IPS-18a (cell line): ENCODE data around the gene EIF2B2.

Experiments used
- H3K27ac ChIP-seq: one replicate; pipeline ENCODE4 v1.5.1; 2013; ENCODE audit warnings: low read length
- H3K27me3 ChIP-seq: one replicate; pipeline ENCODE4 v1.6.1; 2013; ENCODE audit warnings: mild to moderate bottlenecking, low read length; ENCODE audit not compliant: control insufficient read depth, insufficient read depth
- H3K36me3 ChIP-seq: one replicate; pipeline ENCODE4 v1.6.1; 2013; ENCODE audit warnings: low read depth, low read length; ENCODE audit not compliant: control insufficient read depth
- H3K4me1 ChIP-seq: one replicate; pipeline ENCODE4 v1.6.1; 2013; ENCODE audit warnings: low read depth, low read length; ENCODE audit not compliant: control insufficient read depth
- H3K4me3 ChIP-seq: one replicate; pipeline ENCODE4 v1.5.1; 2013; ENCODE audit warnings: low read length
- H3K9ac ChIP-seq: one replicate; pipeline ENCODE4 v1.6.1; 2013; ENCODE audit warnings: mild to moderate bottlenecking, low read length, moderate library complexity
- H3K9me3 ChIP-seq: one replicate; pipeline ENCODE4 v1.6.1; 2013; ENCODE audit warnings: low read depth, low read length; ENCODE audit not compliant: control insufficient read depth

Gene EIF2B2

DNA sequence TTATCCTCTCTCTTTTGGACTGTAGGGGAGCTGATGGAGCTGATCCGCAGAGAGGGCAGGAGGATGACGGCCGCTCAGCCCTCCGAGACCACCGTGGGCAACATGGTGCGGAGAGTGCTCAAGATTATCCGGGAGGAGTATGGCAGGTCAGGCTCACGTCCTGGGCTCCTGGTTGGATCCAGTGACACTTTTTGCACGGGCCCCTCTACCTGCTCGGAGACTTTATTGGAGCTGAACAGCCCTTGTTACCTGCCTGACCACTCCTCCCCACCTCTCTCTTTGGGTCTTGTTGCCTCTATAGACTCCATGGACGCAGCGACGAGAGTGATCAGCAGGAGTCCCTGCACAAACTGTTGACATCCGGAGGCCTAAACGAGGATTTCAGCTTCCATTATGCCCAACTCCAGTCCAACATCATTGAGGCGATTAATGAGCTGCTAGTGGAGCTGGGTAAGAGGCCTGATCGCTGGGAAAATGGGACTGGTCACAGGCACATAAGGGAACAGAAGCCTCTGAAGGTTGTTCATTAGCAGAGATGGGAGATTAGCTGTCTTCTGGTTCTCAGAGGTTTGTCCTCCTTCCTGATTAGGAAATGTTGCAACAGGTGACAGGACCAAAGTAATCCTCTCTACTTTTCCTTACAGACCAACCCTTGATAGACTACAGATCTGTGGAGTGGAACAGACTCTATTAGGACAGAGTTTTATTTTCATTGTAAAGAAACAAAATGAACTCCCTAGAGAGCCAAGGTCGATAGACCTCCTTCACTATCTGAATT is 718 bp downstream of the EIF2B2 start:
- Histone ChIP-seq H3K36me3 (peaks cover 34% of the 10 kb centered on the region), H3K9ac (peak overlapping the region; percentile 63), H3K27me3 (no peaks in the 10 kb centered on the region), H3K4me1 (peaks cover 5% of the 10 kb centered on the region), H3K4me3 (peak overlapping the region; percentile 79), H3K9me3 (no peaks in the 10 kb centered on the region), H3K27ac (no peak overlapping the region)

DNA sequence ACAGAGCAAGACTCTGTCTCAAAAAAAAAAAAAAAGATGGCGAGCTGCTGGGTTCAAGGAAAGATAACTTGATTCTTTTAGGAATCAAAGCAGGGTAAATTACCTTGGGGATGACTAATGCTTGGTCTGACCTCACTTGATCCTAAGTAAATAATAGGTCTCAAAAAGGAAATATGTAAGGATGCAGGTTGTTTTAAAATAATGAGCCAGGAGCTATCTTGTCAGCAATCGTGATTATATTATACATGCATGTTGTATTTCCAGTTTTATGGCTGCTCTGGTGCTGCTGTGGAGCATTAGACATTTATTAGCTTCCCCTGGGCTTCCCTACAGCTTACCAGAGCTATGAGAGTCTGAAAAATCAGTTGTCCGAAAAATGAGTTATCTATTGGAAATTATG is 2.6 kb downstream of the EIF2B2 start:
- H3K9me3 ChIP-seq: no peaks in the 10 kb centered on the region
- peaks cover 53% of the 10 kb centered on the region for H3K36me3 ChIP-seq
- H3K4me3 ChIP-seq: no peak overlapping the region

DNA sequence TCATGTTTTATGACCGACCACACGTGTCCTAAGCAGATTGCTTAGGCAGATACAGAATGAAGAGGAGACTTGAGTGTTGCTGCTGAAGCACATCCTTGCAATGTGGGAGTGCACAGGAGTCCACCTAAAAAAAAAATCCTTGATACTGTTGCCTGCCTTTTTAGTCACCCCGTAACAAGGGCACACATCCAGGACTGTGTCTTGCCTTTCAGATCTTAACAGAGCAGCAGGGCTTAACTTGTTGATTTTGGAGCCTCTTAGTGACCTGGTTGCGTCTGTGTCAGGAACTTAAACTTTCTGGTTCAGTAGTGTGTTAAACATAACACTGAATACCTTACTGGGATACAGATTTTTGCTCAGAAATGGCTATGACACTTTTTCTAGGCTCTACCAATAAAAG is 6.5 kb downstream of the EIF2B2 start:
- H3K27ac ChIP-seq: no peak overlapping the region
- no peak overlapping the region for H3K4me3 ChIP-seq
- H3K27me3 ChIP-seq: no peaks in the 10 kb centered on the region
- H3K4me1 ChIP-seq: no peaks in the 10 kb centered on the region
- H3K9me3 ChIP-seq: no peaks in the 10 kb centered on the region
- H3K9ac ChIP-seq: no peak overlapping the region
- peaks cover 67% of the 10 kb centered on the region for H3K36me3 ChIP-seq

More for the DNA sequence above, 2.6 kb downstream of the EIF2B2 start:
- H3K27ac ChIP-seq: no peak overlapping the region
- no peaks in the 10 kb centered on the region for H3K27me3 ChIP-seq
- no peak overlapping the region for H3K9ac ChIP-seq
- peaks cover 5% of the 10 kb centered on the region for H3K4me1 ChIP-seq

DNA sequence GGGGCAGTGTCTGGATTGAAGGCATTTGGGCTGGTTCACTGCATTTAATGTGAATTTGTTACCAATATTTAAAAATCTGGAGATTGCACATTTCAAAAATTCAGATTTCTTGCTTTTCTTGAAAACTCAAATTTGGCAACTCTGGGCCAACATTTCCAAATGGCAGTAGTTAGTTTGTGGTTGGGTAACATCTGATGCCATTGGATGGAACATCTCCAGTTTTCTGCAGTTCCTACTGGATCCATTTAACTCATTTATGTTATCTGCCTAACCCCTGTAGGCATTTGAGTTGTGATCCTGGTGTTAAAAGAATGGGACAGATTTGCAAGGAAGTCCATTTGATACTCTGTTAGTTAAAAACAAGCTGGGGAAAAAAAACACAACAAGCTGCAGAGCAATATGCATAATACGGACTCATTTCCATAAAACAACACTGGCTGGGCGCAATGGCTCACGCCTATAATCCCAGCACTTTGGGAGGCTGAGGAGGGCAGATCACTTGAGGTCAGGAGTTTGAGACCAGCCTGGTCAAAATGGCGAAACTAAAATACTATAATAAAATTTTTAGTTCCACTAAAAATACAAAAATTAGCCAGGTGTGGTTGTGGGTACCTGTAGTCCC is 7.9 kb downstream of the EIF2B2 start:
- Histone ChIP-seq H3K9ac (no peak overlapping the region), H3K27ac (no peak overlapping the region), H3K4me1 (no peaks in the 10 kb centered on the region), H3K36me3 (peaks cover 72% of the 10 kb centered on the region), H3K4me3 (no peak overlapping the region), H3K27me3 (no peaks in the 10 kb centered on the region), H3K9me3 (no peaks in the 10 kb centered on the region)

DNA sequence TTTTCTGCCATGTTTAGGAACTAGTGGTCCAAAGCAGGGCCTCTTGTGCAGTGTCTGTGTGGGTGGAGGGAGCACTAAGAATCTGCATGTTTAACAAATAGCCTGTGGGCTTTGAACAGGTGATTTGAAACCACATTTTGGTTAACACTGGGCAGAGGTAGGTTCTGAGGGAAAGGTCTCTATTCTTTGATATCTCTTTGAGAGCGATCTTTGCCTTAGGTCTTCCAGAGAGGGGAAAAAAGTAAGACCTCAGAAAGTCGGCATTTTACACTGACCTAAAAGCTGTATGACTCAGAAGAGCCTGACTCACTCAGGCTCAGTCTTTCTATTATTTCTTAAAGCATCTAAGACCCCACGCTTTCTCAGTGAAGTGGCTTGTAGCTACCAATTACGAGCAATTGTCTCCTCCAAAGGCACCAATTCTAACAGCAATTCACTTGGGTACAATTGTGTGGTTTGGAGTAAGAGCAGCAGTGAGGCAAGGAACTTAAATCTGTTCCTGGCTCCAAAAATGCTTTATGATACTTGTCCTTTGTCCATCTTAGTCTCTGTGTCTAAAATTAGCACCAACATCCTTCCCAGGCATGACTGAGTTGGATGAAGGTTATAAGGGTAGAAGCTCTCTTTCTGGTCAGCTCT is 8.8 kb downstream of the EIF2B2 start:
- Histone ChIP-seq H3K27ac (no peak overlapping the region), H3K4me1 (no peaks in the 10 kb centered on the region), H3K9ac (no peak overlapping the region), H3K36me3 (peaks cover 72% of the 10 kb centered on the region), H3K4me3 (no peak overlapping the region), H3K9me3 (no peaks in the 10 kb centered on the region), H3K27me3 (no peaks in the 10 kb centered on the region)

DNA sequence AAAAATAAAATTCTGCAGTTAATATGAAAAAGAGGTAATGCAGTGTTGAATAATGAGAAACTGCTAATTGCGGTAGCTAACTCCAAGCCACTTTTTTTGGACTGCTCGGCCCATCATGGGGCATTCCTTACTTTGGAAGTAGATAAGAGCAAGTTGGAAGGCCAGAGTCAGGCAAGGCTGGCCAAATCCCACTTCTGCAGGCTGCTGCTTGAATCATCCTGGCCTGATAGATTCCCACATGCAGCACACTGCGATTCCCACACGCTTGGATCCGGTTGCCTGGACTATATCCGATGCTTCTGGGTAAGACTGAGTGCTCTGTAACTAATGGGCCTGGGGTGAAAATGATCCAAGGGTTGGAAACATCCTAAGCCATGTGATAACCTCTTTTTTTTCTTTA is 10.6 kb downstream of the EIF2B2 start:
- Histone ChIP-seq H3K27ac (no peak overlapping the region), H3K4me3 (no peak overlapping the region), H3K4me1 (no peaks in the 10 kb centered on the region), H3K9ac (no peak overlapping the region), H3K9me3 (no peaks in the 10 kb centered on the region), H3K27me3 (no peaks in the 10 kb centered on the region), H3K36me3 (peaks cover 63% of the 10 kb centered on the region)

DNA sequence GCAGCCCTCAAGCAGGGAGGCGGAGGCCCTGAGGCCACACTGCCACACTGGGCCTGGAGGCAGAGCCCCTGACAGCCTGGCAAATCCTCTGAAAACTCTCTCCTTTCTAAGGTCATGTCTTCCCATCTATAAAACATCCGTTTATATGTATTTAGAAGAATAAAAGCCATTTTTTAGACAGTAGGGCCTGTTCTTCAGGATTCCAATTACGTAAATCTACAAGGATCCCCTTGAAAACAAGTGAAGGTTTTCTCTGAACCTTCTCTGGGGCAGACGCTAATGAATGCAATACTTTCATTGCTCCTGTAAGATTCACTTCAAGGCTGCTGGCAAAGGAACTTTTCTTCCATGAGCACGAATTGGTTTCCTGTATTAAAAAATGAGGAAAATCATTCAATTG is 12.8 kb downstream of the EIF2B2 start:
- H3K4me3 ChIP-seq: no peak overlapping the region
- peaks cover 49% of the 10 kb centered on the region for H3K36me3 ChIP-seq
- no peaks in the 10 kb centered on the region for H3K27me3 ChIP-seq
- H3K9me3 ChIP-seq: no peaks in the 10 kb centered on the region
- no peak overlapping the region for H3K9ac ChIP-seq
- no peak overlapping the region for H3K27ac ChIP-seq
- H3K4me1 ChIP-seq: no peaks in the 10 kb centered on the region

DNA sequence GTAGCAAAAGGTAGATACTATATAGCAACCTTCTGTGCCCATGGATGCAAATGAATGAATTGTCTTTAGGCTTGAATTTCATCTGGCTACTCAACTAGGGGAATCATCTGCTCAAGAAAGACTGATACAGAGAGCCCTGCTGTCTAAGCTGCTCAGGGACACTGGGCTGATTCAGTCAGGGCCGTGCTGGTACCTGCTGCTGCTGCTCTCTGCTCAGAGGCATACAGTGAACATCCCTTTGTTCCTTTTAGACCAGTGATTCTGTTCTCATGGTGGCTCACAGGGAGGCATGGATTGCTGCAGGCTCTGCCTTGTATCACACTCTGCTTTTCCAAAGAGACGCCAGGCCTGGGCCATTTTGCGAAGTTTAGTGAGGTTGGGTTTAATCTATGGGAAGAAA is 14.1 kb downstream of the EIF2B2 start:
- Histone ChIP-seq H3K27ac (no peak overlapping the region), H3K4me1 (no peaks in the 10 kb centered on the region), H3K9me3 (no peaks in the 10 kb centered on the region), H3K9ac (no peak overlapping the region), H3K36me3 (peaks cover 51% of the 10 kb centered on the region), H3K27me3 (no peaks in the 10 kb centered on the region), H3K4me3 (no peak overlapping the region)

DNA sequence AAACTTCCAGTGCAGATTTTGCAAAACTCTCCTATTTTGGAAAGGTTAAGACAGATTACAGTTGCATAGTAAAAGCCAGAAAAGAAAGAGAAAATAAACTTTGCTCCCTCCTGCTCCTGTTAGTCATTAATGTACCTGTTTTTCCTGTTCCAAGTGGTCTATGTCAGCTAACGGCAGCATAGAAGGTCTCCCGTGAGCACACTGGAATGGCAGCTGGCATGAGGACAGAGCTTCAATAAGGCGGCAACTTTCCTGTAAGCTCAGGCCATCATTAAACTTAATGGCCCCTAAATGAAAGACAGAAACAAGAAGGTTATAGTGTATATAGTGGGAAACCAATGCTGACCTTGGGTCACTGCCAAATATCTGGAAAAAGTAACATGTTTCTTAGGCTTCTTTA is 16.0 kb downstream of the EIF2B2 start:
- Histone ChIP-seq H3K27me3 (no peaks in the 10 kb centered on the region), H3K9ac (no peak overlapping the region), H3K4me1 (no peaks in the 10 kb centered on the region), H3K27ac (no peak overlapping the region), H3K4me3 (no peak overlapping the region), H3K36me3 (peaks cover 50% of the 10 kb centered on the region), H3K9me3 (no peaks in the 10 kb centered on the region)

DNA sequence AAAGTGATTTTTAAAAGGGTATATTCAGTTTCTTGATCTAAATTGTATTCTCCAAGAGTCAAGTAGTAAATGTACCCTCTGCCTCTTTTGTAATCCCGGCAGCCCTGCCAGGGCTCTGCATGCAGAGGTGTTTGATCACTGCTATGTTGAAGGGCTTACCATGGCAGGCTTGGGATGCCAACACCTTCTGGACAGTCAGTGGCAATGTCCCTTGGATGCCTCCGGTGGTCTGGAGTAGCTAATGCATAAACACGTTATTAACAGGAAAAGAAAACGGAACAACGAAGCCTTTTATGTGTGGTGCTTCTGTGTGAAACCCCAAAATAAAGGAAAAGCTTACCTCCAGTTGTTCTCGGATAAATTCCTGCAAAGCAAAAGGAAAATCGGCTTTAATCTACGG is 19.9 kb downstream of the EIF2B2 start:
- peaks cover 30% of the 10 kb centered on the region for H3K36me3 ChIP-seq

DNA sequence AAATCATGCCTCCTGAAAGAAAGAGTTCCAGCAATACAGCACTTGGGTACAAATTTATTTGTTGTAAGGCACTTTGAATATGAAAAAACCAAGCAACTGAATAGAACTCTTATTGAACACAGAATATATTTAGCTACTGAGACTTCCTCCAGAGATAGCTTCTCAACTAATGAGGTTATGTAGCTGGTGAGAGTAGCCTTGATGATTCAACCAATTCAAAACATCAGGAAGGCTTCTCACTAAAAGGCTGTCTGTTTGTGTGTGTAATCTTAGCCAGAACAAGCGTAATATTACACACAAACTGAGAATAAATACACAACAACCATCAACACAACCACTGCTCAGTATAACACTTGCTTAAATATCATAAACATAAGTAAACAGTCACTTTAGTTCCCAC is 20.4 kb downstream of the EIF2B2 start:
- H3K27me3 ChIP-seq: no peaks in the 10 kb centered on the region
- H3K9me3 ChIP-seq: no peaks in the 10 kb centered on the region
- no peaks in the 10 kb centered on the region for H3K4me1 ChIP-seq
- H3K27ac ChIP-seq: no peak overlapping the region
- peaks cover 30% of the 10 kb centered on the region for H3K36me3 ChIP-seq
- no peak overlapping the region for H3K4me3 ChIP-seq
- H3K9ac ChIP-seq: no peak overlapping the region

More for the DNA sequence above, 19.9 kb downstream of the EIF2B2 start:
- Histone ChIP-seq H3K27ac (no peak overlapping the region), H3K9me3 (no peaks in the 10 kb centered on the region), H3K4me3 (no peak overlapping the region), H3K9ac (no peak overlapping the region), H3K4me1 (no peaks in the 10 kb centered on the region), H3K27me3 (no peaks in the 10 kb centered on the region)
